Measurements from ENCODE around the gene SYT2. TPM values are rescaled to one million over a fixed set of nuclear protein-coding genes. Genes with fewer than 3 reads are reported as not detected.

The SYT2 gene
- polyA plus RNA-seq, 1 of the 3 experiments (the other 2 are of a cell fraction), result 0.03 TPM

DNA sequence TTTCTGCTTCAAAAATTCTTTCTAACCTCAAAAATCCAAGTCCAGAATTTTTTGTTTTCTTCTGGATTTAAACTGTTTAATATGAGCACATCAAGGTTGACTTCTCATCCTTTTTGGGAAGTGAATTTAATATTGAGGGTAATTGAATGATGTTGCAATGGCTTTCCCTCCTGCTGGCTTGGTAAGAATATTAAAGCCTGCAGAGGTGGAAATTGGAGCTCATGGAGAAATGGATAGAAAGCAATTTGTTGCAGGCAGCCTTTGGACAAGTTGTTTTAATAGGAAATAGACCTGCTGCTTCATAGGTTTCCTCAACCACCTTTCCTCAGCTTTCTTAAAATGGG is 124.7 kb downstream of the SYT2 start:
- Histone ChIP-seq H3K4me1 (ENCODE audit: control insufficient read depth in 1 of 2, insufficient read depth in 2 of 2, low read depth in 1 of 2, low read length in 1 of 2) (peaks cover 41 to 51% of the 10 kb centered on the region in 2 experiments), H3K4me3 (ENCODE audit: low read depth in 2 of 2, low read length in 1 of 2) (no peak overlapping the region), H2AFZ (ENCODE audit: low read depth) (no peak overlapping the region), H3K9me2 (no peaks in the 10 kb centered on the region), H3F3A (replicated peaks; ENCODE audit: insufficient read depth) (peaks cover 15% of the 10 kb centered on the region), H3K36me3 (replicated peaks in 1 of 2; ENCODE audit: control insufficient read depth in 1 of 2, insufficient read depth in 2 of 2, low read length in 1 of 2) (peaks cover 0 to 14% of the 10 kb centered on the region in 2 experiments), H3K27me3 (ENCODE audit: insufficient read depth) (no peaks in the 10 kb centered on the region), H4K20me1 (ENCODE audit: insufficient read depth) (no peaks in the 10 kb centered on the region), H3K9ac (0 out of 2 replicates have a peak overlapping the region, but pooled peaks have one; percentile 45), H3K4me2 (no peak overlapping the region), H3K9me3 (no peaks in the 10 kb centered on the region), H3K79me2 (ENCODE audit: insufficient read depth) (no peaks in the 10 kb centered on the region), H3K27ac (ENCODE audit: low read depth in 2 of 2, low read length in 1 of 2) (peak overlapping the region in 1 of 2 experiments; percentile 73; a peak in 2 of 4 replicates)
- no peak for TF ChIP-seq RAD21 (IDR thresholded peaks at IDR 0.05; ENCODE audit: low read length)
- TF ChIP-seq TAF1 (IDR thresholded peaks at IDR 0.05; ENCODE audit: borderline replicate concordance, low read depth, low read length), result no peak
- TF ChIP-seq, protein P1, sequence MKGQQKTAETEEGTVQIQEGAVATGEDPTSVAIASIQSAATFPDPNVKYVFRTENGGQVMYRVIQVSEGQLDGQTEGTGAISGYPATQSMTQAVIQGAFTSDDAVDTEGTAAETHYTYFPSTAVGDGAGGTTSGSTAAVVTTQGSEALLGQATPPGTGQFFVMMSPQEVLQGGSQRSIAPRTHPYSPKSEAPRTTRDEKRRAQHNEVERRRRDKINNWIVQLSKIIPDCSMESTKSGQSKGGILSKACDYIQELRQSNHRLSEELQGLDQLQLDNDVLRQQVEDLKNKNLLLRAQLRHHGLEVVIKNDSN (IDR thresholded peaks at IDR 0.05; ENCODE audit: borderline replicate concordance, low read depth), result no peak
- no peak for TF ChIP-seq TEAD4 (IDR thresholded peaks at IDR 0.05; ENCODE audit: borderline replicate concordance, insufficient read depth)
- no peak for TF ChIP-seq EZH2phosphoT487 (IDR thresholded peaks at IDR 0.05; ENCODE audit: borderline replicate concordance, low read depth)
- no peak for TF ChIP-seq FOXM1 (IDR thresholded peaks at IDR 0.05; ENCODE audit: low read depth)
- DNase-seq, result no peak
- POLR2A ChIA-PET, result interaction anchor here (2.2 kb wide), 1 partner anchor 10 kb away, joined by 5 read pairs; no protein-coding TSS in a partner anchor
- CTCF ChIA-PET, result interaction anchor here (0.8 to 7.7 kb wide), 6 partner anchors 14 to 311 kb away, joined by 3 to 57 read pairs (median 6); no protein-coding TSS in a partner anchor

- WGBS (ENCODE audit: low lambda C conversion rate), result 93% methylated on average over 8 of the region's 8 CpGs
- Histone ChIP-seq H2AFZ (ENCODE audit: low read depth) (no peak overlapping the region), H3K4me1 (ENCODE audit: control insufficient read depth in 1 of 2, insufficient read depth in 2 of 2, low read depth in 1 of 2, low read length in 1 of 2) (peaks cover 47 to 53% of the 10 kb centered on the region in 2 experiments), H3K9me3 (no peaks in the 10 kb centered on the region), H3F3A (replicated peaks; ENCODE audit: insufficient read depth) (peaks cover 19% of the 10 kb centered on the region), H3K9me2 (no peaks in the 10 kb centered on the region), H3K4me3 (ENCODE audit: low read depth in 2 of 2, low read length in 1 of 2) (no peak overlapping the region), H3K36me3 (replicated peaks in 1 of 2; ENCODE audit: control insufficient read depth in 1 of 2, insufficient read depth in 2 of 2, low read length in 1 of 2) (peaks cover 0 to 14% of the 10 kb centered on the region in 2 experiments), H3K27ac (ENCODE audit: low read depth in 2 of 2, low read length in 1 of 2) (no peak overlapping the region), H4K20me1 (ENCODE audit: insufficient read depth) (no peaks in the 10 kb centered on the region), H3K9ac (no peak overlapping the region), H3K79me2 (ENCODE audit: insufficient read depth) (no peaks in the 10 kb centered on the region), H3K27me3 (ENCODE audit: insufficient read depth) (no peaks in the 10 kb centered on the region), H3K4me2 (no peak overlapping the region)
- ChIA-PET POLR2A (no interaction called here), CTCF (interaction anchor here (0.8 to 7.7 kb wide), 6 partner anchors 14 to 97 kb away, joined by 3 to 57 read pairs (median 4); no protein-coding TSS in a partner anchor)
- DNase-seq, result no peak
- TF ChIP-seq ZBTB33 (IDR thresholded peaks at IDR 0.05; ENCODE audit: borderline replicate concordance, low read depth) (no peak), RFX5 (IDR thresholded peaks at IDR 0.05; ENCODE audit: low read length) (no peak), EP300 (IDR thresholded peaks at IDR 0.05; ENCODE audit: borderline replicate concordance in 1 of 2, low read depth in 1 of 2, low read length in 1 of 2) (no peak), MXI1 (IDR thresholded peaks at IDR 0.05; ENCODE audit: low read depth, low read length) (no peak), IRF3 (IDR thresholded peaks at IDR 0.05; ENCODE audit: low read depth, low read length) (no peak), RCOR1 (IDR thresholded peaks at IDR 0.05; ENCODE audit: low read length) (no peak), ELF1 (IDR thresholded peaks at IDR 0.05) (no peak), REST (IDR thresholded peaks at IDR 0.05; ENCODE audit: low read depth, low read length) (no peak), YY1 (IDR thresholded peaks at IDR 0.05; ENCODE audit: low read depth) (no peak), CHD2 (IDR thresholded peaks at IDR 0.05; ENCODE audit: low read length, partially characterized antibody) (no peak)
- TF ChIP-seq, protein P1 (IDR thresholded peaks at IDR 0.05; ENCODE audit: borderline replicate concordance, low read depth), result no peak
These were observed 125.3 kb downstream of the SYT2 start for GRCh38 chr1:202584707-202585589.

Data from SK-N-SH (cell line).